Keratinocyte (primary cell): ENCODE results near the gene ZNF438. TPM values are rescaled to one million over a fixed set of nuclear protein-coding genes. Genes with fewer than 3 reads are reported as not detected.
"Not testable (repeated sequence)": the region's sequence is repeated elsewhere in the genome, so short reads cannot be mapped to it uniquely, and the experiment has no call there.

ENCODE experiments used
- DNase-seq: peaks from one replicate; pipeline ENCODE4 v3.0.0-alpha.2; 2011; ENCODE audit warnings: low read depth, missing footprints, low spot score
- FAIRE-seq: peaks from 2 replicates; lab custom pipeline; 2011; peaks lifted over from hg19 to GRCh38; lab: Jason Lieb, UNC
- H2AFZ ChIP-seq: 2 replicates; pipeline ENCODE4 v1.6.0; 2012; ENCODE audit warnings: low read length, control low read depth, inconsistent platforms; ENCODE audit not compliant: control insufficient read depth
- H3K27ac ChIP-seq: 2 replicates; pipeline ENCODE4 v1.5.1; 2011; ENCODE audit warnings: low read length; ENCODE audit not compliant: control insufficient read depth, insufficient read depth
- H3K27me3 ChIP-seq: 3 replicates; pipeline ENCODE4 v1.6.0; 2011; ENCODE audit warnings: low read length; ENCODE audit not compliant: control insufficient read depth, insufficient read depth; ENCODE audit errors: extremely low read depth
- H3K36me3 ChIP-seq, 2 experiments: 2 replicates in 1 of 2; 3 replicates in 1 of 2; pipeline ENCODE4 v1.5.1; 2011; ENCODE audit warnings: low read length in 2 of 2, mild to moderate bottlenecking in 1 of 2; ENCODE audit not compliant: control insufficient read depth in 2 of 2, insufficient read depth in 2 of 2; ENCODE audit errors: extremely low read depth in 1 of 2
- H3K4me1 ChIP-seq: 3 replicates; pipeline ENCODE4 v1.5.1; 2011; ENCODE audit warnings: low read length; ENCODE audit not compliant: control insufficient read depth, insufficient read depth; ENCODE audit errors: extremely low read depth
- H3K4me2 ChIP-seq: 3 replicates; pipeline ENCODE4 v1.6.0; 2011; ENCODE audit warnings: low read depth, low read length; ENCODE audit not compliant: control insufficient read depth, insufficient read depth; ENCODE audit errors: extremely low read depth
- H3K4me3 ChIP-seq, 3 experiments: fragments of 200-600 bp in 1 of 3; sonication (generic) in 1 of 3; 2 replicates in 2 of 3; 3 replicates in 1 of 3; pipeline ENCODE4 v1.5.1; 2011 to 2016; ENCODE audit warnings: low read length in 3 of 3, mild to moderate bottlenecking in 3 of 3, control low read depth in 2 of 3, inconsistent platforms in 1 of 3, low read depth in 1 of 3, mixed read lengths in 1 of 3, mixed run types in 1 of 3, moderate library complexity in 1 of 3; ENCODE audit not compliant: control insufficient read depth in 2 of 3, insufficient read depth in 2 of 3; ENCODE audit errors: extremely low read depth in 1 of 3
- H3K79me2 ChIP-seq: 2 replicates; pipeline ENCODE4 v1.6.0; 2012; ENCODE audit warnings: low read length; ENCODE audit not compliant: control insufficient read depth, insufficient read depth
- H3K9ac ChIP-seq: 3 replicates; pipeline ENCODE4 v1.6.0; 2011; ENCODE audit warnings: low read length; ENCODE audit not compliant: control insufficient read depth, insufficient read depth; ENCODE audit errors: extremely low read depth
- H3K9me1 ChIP-seq: 3 replicates; pipeline ENCODE4 v1.6.0; 2011; ENCODE audit warnings: low read length; ENCODE audit not compliant: control insufficient read depth, insufficient read depth; ENCODE audit errors: extremely low read depth
- H3K9me3 ChIP-seq: 2 replicates; pipeline ENCODE4 v1.5.1; 2012; ENCODE audit warnings: low read depth, low read length; ENCODE audit not compliant: control insufficient read depth
- H4K20me1 ChIP-seq: 3 replicates; pipeline ENCODE4 v1.6.0; 2011; ENCODE audit warnings: low read length; ENCODE audit not compliant: control insufficient read depth, insufficient read depth; ENCODE audit errors: extremely low read depth
- CTCF ChIP-seq, 3 experiments: IDR thresholded peaks in 1 of 3; conservative IDR thresholded peaks in 1 of 3; optimal IDR thresholded peaks in 1 of 3; 2 replicates in 2 of 3; 3 replicates in 1 of 3; pipeline versions ENCODE3 to v1.5.1; 2011; ENCODE audit warnings: low read length in 3 of 3, mild to moderate bottlenecking in 3 of 3, moderate library complexity in 2 of 3, control low read depth in 1 of 3, inconsistent platforms in 1 of 3; ENCODE audit not compliant: insufficient read depth in 2 of 3; ENCODE audit errors: extremely low read depth in 1 of 3
- EZH2 ChIP-seq: IDR thresholded peaks from one replicate; pipeline ENCODE4 v1.6.1; 2012; ENCODE audit warnings: inconsistent platforms, mild to moderate bottlenecking, low read length, moderate library complexity
- dilution Hi-C: fragments of 300-500 bp; cut with MboI; formaldehyde crosslinking; loops from one replicate; pipeline ENCODE4 v1.7.0; 2020; ENCODE audit warnings: low sequenced_read_pairs; ENCODE audit not compliant: extremely low pct_ligation_motif_present
- polyA plus RNA-seq, 5 experiments: library from polyadenylated mRNA; depleted of rRNA in 3 of 5; stranded (reverse) in 3 of 5; stranded (forward) in 1 of 5; unstranded in 1 of 5; fragments of >200 nt; gene quantifications; 1 replicate in 1 of 5; 2 replicates in 3 of 5; 3 replicates in 1 of 5; pipeline versions ENCODE4 v1.2.1 to v1.2.3, GENCODE V29; 2011 to 2012; ENCODE audit warnings: missing spikeins in 2 of 5, low read depth in 1 of 5, low replicate concordance in 1 of 5

The ZNF438 gene
- polyA plus RNA-seq, 1 donor (not counting 4 experiments of a cell fraction or from before 2014, with no cell fraction given) = 2.8 TPM

GRCh38 chr10:30984563-30985328, 46.9 kb downstream of the ZNF438 start:
- Histone ChIP-seq H3K27me3 (no peaks in the 10 kb centered on the region), H3K9ac (peak overlapping the region; percentile 2), H3K4me1 (peaks cover 47% of the 10 kb centered on the region), H3K4me2 (peak overlapping the region; percentile 83), H3K36me3 (no peaks in the 10 kb centered on the region), H4K20me1 (no peaks in the 10 kb centered on the region), H2AFZ (no peak overlapping the region), H3K9me1 (no peaks in the 10 kb centered on the region), H3K9me3 (no peaks in the 10 kb centered on the region), H3K27ac (peak overlapping the region; percentile 87), H3K4me3 (no peak overlapping the region), H3K79me2 (no peaks in the 10 kb centered on the region)
- no peak for DNase-seq
- no peak for TF ChIP-seq EZH2
- FAIRE-seq = peak; percentile 29
- dilution Hi-C loops = no loop called here

GRCh38 chr10:30983209-30983608, 48.5 kb downstream of the ZNF438 start:
- peaks cover 49% of the 10 kb centered on the region for H3K4me1 ChIP-seq
- H3K27ac ChIP-seq, H4K20me1 ChIP-seq, H3K9me3 ChIP-seq, H2AFZ ChIP-seq, FAIRE-seq, dilution Hi-C loops, DNase-seq, H3K36me3 ChIP-seq, H3K4me3 ChIP-seq, H3K4me2 ChIP-seq, H3K9ac ChIP-seq, H3K27me3 ChIP-seq, H3K79me2 ChIP-seq, H3K9me1 ChIP-seq: not testable (repeated sequence)

GRCh38 chr10:30980951-30981616, 50.6 kb downstream of the ZNF438 start:
- no peaks in the 10 kb centered on the region for H3K36me3 ChIP-seq
- H3K27ac ChIP-seq = no peak overlapping the region
- H4K20me1 ChIP-seq = no peaks in the 10 kb centered on the region
- DNase-seq = no peak
- H2AFZ ChIP-seq = no peak overlapping the region
- H3K9ac ChIP-seq = no peak overlapping the region
- no peaks in the 10 kb centered on the region for H3K79me2 ChIP-seq
- H3K9me3 ChIP-seq = no peaks in the 10 kb centered on the region
- TF ChIP-seq CTCF (optimal IDR thresholded peaks at IDR 0.05 in 1 of 3, IDR thresholded peaks at IDR 0.05 in 1 of 3, conservative IDR thresholded peaks at IDR 0.05 in 1 of 3; ENCODE audit: extremely low read depth in 1 of 3, insufficient read depth in 2 of 3, low read length in 3 of 3) = no peak
- TF ChIP-seq EZH2 = no peak
- H3K4me3 ChIP-seq = no peak overlapping the region
- H3K9me1 ChIP-seq = no peaks in the 10 kb centered on the region
- H3K27me3 ChIP-seq = no peaks in the 10 kb centered on the region
- no peak overlapping the region for H3K4me2 ChIP-seq
- peaks cover 41% of the 10 kb centered on the region for H3K4me1 ChIP-seq
- peak; percentile 96 for FAIRE-seq
- dilution Hi-C loops = no loop called here
